Hepatocyte (in vitro differentiated cells): ENCODE results near the gene DCXR. TPM values are rescaled to one million over a fixed set of nuclear protein-coding genes. Genes with fewer than 3 reads are reported as not detected.

ENCODE experiments used
- DNase-seq: peaks from one replicate; pipeline ENCODE4 v3.0.0-alpha.2; 2016; ENCODE audit warnings: low spot score
- H2AFZ ChIP-seq: fragments of 200-600 bp; sonication (generic); 2 replicates; pipeline ENCODE4 v1.6.0; 2016; ENCODE audit warnings: antibody characterized with exemption, mild to moderate bottlenecking
- H3K27ac ChIP-seq: fragments of 200-600 bp; sonication (generic); 2 replicates; pipeline ENCODE4 v1.5.1; 2016; ENCODE audit warnings: mild to moderate bottlenecking
- H3K27me3 ChIP-seq: fragments of 200-600 bp; sonication (generic); 2 replicates; pipeline ENCODE4 v1.6.1; 2016
- H3K36me3 ChIP-seq: fragments of 200-600 bp; sonication (generic); replicated peaks from 2 replicates; pipeline ENCODE4 v1.5.1; 2016; ENCODE audit warnings: low read depth; ENCODE audit not compliant: insufficient read depth
- H3K4me1 ChIP-seq: fragments of 200-600 bp; sonication (generic); 2 replicates; pipeline ENCODE4 v1.5.1; 2016; ENCODE audit warnings: mild to moderate bottlenecking, moderate library complexity; ENCODE audit not compliant: insufficient read depth
- H3K4me2 ChIP-seq: fragments of 200-600 bp; sonication (generic); 2 replicates; pipeline ENCODE4 v1.6.0; 2016
- H3K4me3 ChIP-seq: fragments of 200-600 bp; sonication (generic); 2 replicates; pipeline ENCODE4 v1.5.1; 2016; ENCODE audit warnings: mild to moderate bottlenecking
- H3K79me2 ChIP-seq: fragments of 200-600 bp; sonication (generic); 2 replicates; pipeline ENCODE4 v1.6.0; 2017; ENCODE audit warnings: mild to moderate bottlenecking
- H3K9me2 ChIP-seq: fragments of 200-600 bp; sonication (generic); replicated peaks from 2 replicates; pipeline ENCODE4 v1.6.0; 2017; ENCODE audit warnings: mild to moderate bottlenecking; ENCODE audit not compliant: insufficient read depth
- H3K9me3 ChIP-seq: fragments of 200-600 bp; sonication (generic); 2 replicates; pipeline ENCODE4 v1.5.1; 2016; ENCODE audit warnings: low read depth, mild to moderate bottlenecking
- H4K20me1 ChIP-seq: fragments of 200-600 bp; sonication (generic); 2 replicates; pipeline ENCODE4 v1.6.0; 2016; ENCODE audit warnings: mild to moderate bottlenecking; ENCODE audit not compliant: insufficient read depth, poor library complexity, severe bottlenecking
- EZH2 ChIP-seq: fragments of 200-600 bp; sonication (generic); IDR thresholded peaks from 2 replicates; pipeline ENCODE4 v1.6.1; 2016; ENCODE audit warnings: antibody characterized with exemption, mild to moderate bottlenecking, borderline replicate concordance
- EZH2phosphoT487 ChIP-seq: fragments of 200-600 bp; sonication (generic); IDR thresholded peaks from one replicate; pipeline ENCODE4 v1.6.1; 2018; ENCODE audit warnings: antibody characterized with exemption, mild to moderate bottlenecking, low read depth, moderate library complexity; ENCODE audit not compliant: unreplicated experiment, severe bottlenecking
- WGBS: methylation state at CpG from one replicate; pipeline ENCODE4 v1.1.6; 2016; ENCODE audit warnings: low lambda C conversion rate; ENCODE audit errors: missing lambda C conversion rate; 5-methylcytosine and 5-hydroxymethylcytosine counted together
- polyA plus RNA-seq: library from polyadenylated mRNA; unstranded; fragments of >200 nt; fragmentation: Nextera tagmentation; extraction: Ambion mirVana; gene quantifications from 2 replicates; pipeline ENCODE4 v1.2.1, GENCODE V29; 2016
- total RNA-seq: library from RNA; depleted of rRNA; stranded (reverse); fragments of >200 nt; gene quantifications from 2 replicates; pipeline ENCODE4 v1.2.3, GENCODE V29; 2014
- TF ChIP-seq, protein P1 (sequence below): fragments of 200-600 bp; sonication (generic); IDR thresholded peaks from 2 replicates; pipeline ENCODE4 v1.5.1; 2016; ENCODE audit warnings: antibody characterized with exemption, mild to moderate bottlenecking; ENCODE audit not compliant: poor library complexity

Gene DCXR
- total and polyA plus RNA-seq, 2 experiments from 2014 or later: 118 to 207 TPM

DNA sequence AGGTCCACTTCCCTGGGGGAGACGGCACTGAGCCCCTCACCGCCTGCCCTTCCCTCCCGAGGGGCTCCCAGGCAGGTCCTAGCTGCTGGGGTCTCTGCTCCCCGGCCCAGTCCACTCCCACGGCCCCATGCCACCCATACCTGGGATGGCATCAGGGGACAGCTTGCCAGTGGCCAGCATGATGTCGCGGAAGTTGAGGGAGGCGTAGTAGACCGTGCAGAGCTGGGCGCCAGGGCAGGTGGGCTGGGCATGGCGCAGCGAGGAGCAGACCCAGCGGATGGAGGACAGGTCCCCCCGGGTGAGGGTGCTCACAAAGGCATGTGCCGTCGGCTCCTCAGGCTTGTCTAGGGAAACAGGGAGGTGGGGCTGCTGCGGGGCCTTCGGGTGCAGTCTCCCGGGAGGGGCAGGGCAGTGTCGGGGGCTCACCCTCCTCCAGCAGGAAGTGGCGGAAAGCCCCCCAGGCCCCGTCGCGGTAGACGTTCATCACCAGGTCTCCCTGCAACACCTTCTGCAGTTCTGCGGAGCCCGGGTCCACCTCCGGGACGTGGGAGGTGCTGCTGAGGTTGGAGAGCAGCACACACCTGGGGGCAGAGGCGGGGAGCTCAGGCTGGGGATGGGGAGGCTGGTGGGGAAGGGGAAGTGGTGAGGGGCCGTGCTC is 47.0 kb upstream of the DCXR start:
- H2AFZ ChIP-seq: no peak overlapping the region
- no peaks in the 10 kb centered on the region for H3K9me3 ChIP-seq
- peaks cover 12% of the 10 kb centered on the region for H4K20me1 ChIP-seq
- no peaks in the 10 kb centered on the region for H3K36me3 ChIP-seq
- no peak overlapping the region for H3K27ac ChIP-seq
- no peak overlapping the region for H3K4me3 ChIP-seq
- no peaks in the 10 kb centered on the region for H3K4me1 ChIP-seq
- no peaks in the 10 kb centered on the region for H3K9me2 ChIP-seq
- no peaks in the 10 kb centered on the region for H3K79me2 ChIP-seq
- 97% methylated on average over 29 of the region's 31 CpGs for WGBS
- no peak overlapping the region for H3K4me2 ChIP-seq
- H3K27me3 ChIP-seq: no peaks in the 10 kb centered on the region
- DNase-seq: no peak
- TF ChIP-seq EZH2: no peak

DNA sequence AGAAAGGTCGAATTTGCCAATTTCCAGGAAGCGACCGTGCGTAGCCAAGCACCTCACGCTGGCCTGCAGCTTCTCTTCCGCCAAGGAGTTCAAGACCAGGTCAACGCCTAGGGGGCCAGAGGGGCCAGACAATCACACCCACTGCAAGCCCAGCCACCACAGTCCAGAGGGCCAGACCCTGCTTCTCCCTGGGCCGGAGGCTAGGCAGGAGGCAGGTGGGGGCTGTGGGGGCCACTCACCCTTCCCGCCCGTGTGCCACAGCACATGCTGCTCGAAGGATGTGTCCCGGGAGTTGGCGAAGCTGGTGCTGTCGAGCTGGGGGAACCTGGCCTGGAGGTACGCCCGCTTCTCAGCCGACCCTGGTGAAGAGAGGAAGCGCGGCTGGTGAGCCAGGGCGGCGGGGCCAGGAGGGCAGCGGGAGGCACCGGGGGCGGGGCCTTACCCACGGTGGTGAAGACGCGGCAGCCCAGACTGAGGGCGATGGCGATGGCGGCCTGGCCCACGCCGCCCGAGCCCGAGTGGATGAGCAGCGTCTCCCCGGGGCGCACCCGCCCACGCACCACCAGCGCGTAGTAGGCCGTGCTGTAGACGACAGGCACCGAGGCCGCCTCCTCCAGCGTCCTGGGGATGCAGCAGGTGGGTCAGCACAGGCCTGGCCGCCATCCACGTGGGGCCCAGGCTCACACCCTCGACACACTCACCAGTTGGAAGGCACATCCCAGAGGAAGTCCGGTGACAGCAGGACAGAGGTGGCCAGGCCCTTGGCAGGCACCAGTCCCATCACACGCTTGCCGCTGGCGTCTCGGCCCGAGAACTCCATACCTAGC is 46.2 kb upstream of the DCXR start:
- H3K4me2 ChIP-seq: no peak overlapping the region
- H3K9me3 ChIP-seq: no peaks in the 10 kb centered on the region
- H3K27me3 ChIP-seq: no peaks in the 10 kb centered on the region
- no peaks in the 10 kb centered on the region for H3K9me2 ChIP-seq
- peaks cover 10% of the 10 kb centered on the region for H4K20me1 ChIP-seq
- H3K4me1 ChIP-seq: no peaks in the 10 kb centered on the region
- H3K36me3 ChIP-seq: no peaks in the 10 kb centered on the region
- WGBS: 95% methylated on average over 25 of the region's 55 CpGs
- no peak overlapping the region for H2AFZ ChIP-seq
- H3K79me2 ChIP-seq: no peaks in the 10 kb centered on the region
- TF ChIP-seq EZH2phosphoT487 (no peak), EZH2 (no peak)
- TF ChIP-seq, protein P1, sequence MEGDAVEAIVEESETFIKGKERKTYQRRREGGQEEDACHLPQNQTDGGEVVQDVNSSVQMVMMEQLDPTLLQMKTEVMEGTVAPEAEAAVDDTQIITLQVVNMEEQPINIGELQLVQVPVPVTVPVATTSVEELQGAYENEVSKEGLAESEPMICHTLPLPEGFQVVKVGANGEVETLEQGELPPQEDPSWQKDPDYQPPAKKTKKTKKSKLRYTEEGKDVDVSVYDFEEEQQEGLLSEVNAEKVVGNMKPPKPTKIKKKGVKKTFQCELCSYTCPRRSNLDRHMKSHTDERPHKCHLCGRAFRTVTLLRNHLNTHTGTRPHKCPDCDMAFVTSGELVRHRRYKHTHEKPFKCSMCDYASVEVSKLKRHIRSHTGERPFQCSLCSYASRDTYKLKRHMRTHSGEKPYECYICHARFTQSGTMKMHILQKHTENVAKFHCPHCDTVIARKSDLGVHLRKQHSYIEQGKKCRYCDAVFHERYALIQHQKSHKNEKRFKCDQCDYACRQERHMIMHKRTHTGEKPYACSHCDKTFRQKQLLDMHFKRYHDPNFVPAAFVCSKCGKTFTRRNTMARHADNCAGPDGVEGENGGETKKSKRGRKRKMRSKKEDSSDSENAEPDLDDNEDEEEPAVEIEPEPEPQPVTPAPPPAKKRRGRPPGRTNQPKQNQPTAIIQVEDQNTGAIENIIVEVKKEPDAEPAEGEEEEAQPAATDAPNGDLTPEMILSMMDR: no peak
- no peak overlapping the region for H3K4me3 ChIP-seq
- H3K27ac ChIP-seq: no peak overlapping the region
- DNase-seq: no peak

DNA sequence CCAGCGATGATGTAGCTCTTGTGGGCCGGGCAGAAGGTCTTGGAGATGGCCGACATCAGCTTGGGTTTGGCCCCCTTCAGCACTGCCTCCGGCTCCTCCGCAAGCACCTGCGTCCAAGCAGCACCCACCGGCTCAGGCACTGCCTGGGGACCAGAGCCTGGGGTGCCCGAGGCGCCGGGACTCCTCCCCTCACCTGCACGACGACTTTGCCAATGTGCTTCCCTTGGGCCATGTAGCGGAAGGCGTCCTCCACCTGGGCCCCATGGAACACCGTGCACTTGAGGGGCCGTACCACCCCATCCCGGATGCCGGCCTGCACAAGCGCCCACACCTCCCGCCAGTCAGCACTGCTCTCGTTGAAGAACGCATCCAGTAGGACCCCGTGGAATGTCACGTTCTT is 45.5 kb upstream of the DCXR start:
- H3K27ac ChIP-seq: no peak overlapping the region
- no peak for DNase-seq
- TF ChIP-seq EZH2 (no peak), EZH2phosphoT487 (no peak)
- TF ChIP-seq, protein P1: no peak
- peaks cover 4% of the 10 kb centered on the region for H4K20me1 ChIP-seq
- no peaks in the 10 kb centered on the region for H3K9me2 ChIP-seq
- no peak overlapping the region for H3K4me3 ChIP-seq
- no peaks in the 10 kb centered on the region for H3K36me3 ChIP-seq
- no peaks in the 10 kb centered on the region for H3K4me1 ChIP-seq
- H3K79me2 ChIP-seq: no peaks in the 10 kb centered on the region
- H3K4me2 ChIP-seq: no peak overlapping the region
- 97% methylated on average over 24 of the region's 24 CpGs for WGBS
- H3K9me3 ChIP-seq: no peaks in the 10 kb centered on the region
- H2AFZ ChIP-seq: no peak overlapping the region
- H3K27me3 ChIP-seq: no peaks in the 10 kb centered on the region

DNA sequence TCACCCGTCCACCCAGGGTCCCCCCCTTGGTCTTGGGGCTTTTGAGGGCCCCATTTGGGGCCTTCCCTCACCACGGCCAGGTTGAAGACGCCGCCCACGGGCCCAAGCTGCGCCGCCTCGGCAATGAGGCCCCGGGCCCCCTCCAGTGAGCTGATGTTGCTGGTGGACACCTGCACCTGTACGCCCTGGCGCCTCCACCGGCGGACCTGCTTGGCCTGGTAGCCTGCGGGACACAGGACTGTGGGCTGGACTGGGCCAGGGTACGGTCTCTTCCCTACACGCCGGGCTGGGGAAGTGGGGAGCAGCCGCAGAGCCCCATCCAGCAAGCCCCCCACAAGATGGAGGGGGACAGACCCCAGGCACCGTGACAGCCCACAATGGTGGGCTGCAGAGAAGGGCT is 45.0 kb upstream of the DCXR start:
- H3K4me2 ChIP-seq: no peak overlapping the region
- DNase-seq: no peak
- H3K27me3 ChIP-seq: no peaks in the 10 kb centered on the region
- H3K27ac ChIP-seq: no peak overlapping the region
- no peaks in the 10 kb centered on the region for H3K4me1 ChIP-seq
- TF ChIP-seq, protein P1: no peak
- no peak for TF ChIP-seq EZH2
- TF ChIP-seq EZH2phosphoT487: no peak
- H4K20me1 ChIP-seq: peaks cover 3% of the 10 kb centered on the region
- H3K79me2 ChIP-seq: no peaks in the 10 kb centered on the region
- no peak overlapping the region for H2AFZ ChIP-seq
- no peaks in the 10 kb centered on the region for H3K36me3 ChIP-seq
- no peaks in the 10 kb centered on the region for H3K9me2 ChIP-seq
- H3K9me3 ChIP-seq: no peaks in the 10 kb centered on the region
- WGBS: 97% methylated on average over 11 of the region's 19 CpGs
- H3K4me3 ChIP-seq: no peak overlapping the region
